ENCODE measurements around the gene MMRN2.

DNA sequence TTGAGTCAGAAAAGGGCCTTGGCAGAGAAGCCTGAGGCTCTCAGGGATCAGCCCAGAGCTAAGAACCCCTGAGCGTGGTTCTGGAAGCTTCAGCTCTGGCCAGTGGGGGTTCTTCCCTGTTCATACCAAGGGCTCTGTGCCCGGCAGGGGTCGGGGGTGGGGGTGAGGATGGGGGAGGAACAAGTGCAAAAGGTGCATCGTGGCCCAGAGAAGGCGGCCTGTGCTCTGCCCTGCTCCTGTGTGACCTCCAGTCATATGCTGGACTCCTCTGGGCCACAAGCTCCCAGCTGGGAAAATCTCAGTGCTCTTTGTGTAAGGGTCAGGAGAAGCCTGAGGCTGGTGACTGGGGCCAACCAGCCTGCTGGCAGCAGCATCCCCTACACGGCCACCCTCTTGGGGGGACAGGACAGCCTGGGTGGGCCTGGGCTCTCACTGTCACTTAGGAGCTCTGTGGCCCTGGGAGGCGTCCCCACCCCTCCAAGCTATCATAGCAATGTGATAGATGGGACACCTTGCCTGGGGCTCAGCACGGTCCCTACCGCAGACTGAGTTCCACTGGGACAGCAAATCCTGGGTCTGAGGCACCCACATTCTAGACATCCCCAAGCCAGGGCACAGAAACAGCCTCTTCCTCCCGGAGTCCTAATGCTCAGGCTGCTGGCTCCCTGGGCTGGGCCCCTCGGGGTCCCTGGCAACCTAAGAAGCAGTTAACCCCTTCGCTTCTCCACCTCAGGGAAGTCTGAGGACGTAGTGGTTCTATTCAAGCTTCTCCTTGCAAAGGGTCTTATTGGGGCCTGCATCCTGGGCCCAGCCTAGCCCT is 2.5 kb downstream of the MMRN2 start:
- TF ChIP-seq, protein P1, sequence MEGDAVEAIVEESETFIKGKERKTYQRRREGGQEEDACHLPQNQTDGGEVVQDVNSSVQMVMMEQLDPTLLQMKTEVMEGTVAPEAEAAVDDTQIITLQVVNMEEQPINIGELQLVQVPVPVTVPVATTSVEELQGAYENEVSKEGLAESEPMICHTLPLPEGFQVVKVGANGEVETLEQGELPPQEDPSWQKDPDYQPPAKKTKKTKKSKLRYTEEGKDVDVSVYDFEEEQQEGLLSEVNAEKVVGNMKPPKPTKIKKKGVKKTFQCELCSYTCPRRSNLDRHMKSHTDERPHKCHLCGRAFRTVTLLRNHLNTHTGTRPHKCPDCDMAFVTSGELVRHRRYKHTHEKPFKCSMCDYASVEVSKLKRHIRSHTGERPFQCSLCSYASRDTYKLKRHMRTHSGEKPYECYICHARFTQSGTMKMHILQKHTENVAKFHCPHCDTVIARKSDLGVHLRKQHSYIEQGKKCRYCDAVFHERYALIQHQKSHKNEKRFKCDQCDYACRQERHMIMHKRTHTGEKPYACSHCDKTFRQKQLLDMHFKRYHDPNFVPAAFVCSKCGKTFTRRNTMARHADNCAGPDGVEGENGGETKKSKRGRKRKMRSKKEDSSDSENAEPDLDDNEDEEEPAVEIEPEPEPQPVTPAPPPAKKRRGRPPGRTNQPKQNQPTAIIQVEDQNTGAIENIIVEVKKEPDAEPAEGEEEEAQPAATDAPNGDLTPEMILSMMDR (IDR thresholded peaks at IDR 0.05) = no peak
- TF ChIP-seq POLR2A (IDR thresholded peaks at IDR 0.05) = no peak

Data from upper lobe of left lung (tissue), 4 donors.